NCI-H82 treated with DMSO at 0.1 percent for 48 hours (cell line): Measurements from ENCODE around the gene ALDOA.
"Not testable (repeated sequence)": the region's sequence is repeated elsewhere in the genome, so short reads cannot be mapped to it uniquely, and the experiment has no call there.

Experiments
- DNase-seq: peaks from one replicate; lab custom pipeline; 2025; ENCODE audit not compliant: unreplicated experiment; lab: John Stamatoyannopoulos, UW

ALDOA gene

DNA sequence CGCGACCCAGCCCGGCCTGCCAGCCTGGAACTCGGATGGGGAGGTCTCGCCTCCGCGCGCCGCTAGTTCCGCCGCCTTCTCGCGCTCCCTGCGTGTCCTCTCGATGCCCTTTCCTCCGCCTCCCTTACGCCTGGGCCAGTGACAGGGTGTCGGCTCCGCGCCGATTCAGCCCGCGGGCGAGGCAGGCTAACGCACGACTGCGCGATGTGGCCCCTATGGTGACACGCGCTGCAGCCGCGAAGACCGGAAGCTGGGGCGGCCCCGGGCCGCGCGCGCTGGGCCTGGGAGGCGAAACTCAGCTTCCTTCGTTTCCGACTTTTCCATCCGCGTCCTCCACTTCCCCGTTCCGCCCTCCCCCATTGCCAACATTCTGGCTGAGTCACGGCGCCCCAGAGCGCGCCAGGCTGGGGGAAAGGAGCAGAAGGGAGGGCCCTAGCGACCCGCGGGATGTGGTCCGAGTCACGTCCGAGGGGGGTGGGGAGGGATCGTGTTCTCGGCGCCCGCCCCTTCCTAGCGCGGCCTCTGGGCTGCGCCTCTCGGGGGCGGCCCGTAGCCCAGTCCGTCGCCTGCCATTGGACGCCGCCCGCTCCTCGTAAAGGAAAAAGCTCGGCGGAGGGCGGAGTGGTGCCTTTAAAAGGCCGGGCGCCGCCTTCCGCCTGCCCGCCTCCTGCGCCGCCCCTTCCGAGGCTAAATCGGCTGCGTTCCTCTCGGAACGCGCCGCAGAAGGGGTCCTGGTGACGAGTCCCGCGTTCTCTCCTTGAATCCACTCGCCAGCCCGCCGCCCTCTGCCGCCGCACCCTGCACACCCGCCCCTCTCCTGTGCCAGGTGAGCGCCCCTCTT lies at the start of gene ALDOA:
ALDOA (plus strand) TSS at position 659 of the 841 bp plus-strand sequence. CDS start 1,138 bp downstream, outside the sequence.
- peak; percentile 85 for DNase-seq

DNA sequence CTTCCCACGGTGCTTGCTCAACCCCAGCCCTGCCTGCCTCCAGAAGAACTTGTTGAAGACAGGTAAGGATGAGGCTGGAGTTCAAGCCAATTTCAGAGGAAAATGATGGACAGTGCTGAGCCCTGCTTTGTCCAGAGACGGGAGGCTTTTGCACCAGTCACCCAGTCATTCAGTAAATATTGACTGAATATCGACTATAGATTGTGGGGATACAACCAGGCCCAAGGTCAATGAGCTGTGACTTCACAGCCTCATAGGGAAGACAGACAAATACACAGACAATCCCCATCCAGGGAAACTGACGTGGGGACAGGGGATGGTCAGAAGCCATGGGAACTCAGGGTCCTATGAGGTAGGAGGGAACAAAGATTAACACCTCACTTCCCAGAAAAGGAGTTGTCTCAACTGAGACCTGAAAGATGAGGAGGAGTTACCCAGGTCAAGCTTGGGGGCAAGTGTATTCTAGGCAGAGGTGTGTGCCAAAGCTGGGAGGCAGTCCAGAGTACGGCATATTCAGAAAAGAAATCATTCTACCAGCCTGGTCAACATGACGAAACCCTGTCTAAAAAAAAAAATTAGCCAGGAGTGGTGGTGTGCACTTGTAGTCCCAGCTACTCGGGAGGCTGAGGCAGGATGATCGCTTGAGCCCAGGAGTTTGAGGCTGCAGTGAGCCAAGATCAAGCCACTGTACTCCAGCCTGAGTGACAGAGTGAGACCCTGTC lies 48.8 kb upstream of the ALDOA start:
- no peak for DNase-seq

DNA sequence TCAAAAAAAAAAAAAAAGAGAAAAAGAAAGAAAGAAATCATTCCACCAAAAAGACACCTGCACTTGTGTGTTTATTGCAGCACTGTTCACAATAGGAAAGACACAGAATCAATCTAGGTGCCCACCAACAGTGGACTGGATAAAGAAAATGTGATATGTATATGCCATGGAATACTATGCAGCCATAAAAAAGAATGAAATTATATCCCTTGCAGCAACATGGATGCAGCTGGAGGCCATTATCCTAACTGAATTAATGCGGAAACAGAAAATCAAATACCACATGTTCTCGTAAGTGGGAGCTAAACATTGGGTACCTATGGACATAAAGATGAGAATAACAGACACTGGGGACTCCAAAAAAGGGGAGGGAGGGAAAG lies 48.3 kb upstream of the ALDOA start:
- DNase-seq = no peak

DNA sequence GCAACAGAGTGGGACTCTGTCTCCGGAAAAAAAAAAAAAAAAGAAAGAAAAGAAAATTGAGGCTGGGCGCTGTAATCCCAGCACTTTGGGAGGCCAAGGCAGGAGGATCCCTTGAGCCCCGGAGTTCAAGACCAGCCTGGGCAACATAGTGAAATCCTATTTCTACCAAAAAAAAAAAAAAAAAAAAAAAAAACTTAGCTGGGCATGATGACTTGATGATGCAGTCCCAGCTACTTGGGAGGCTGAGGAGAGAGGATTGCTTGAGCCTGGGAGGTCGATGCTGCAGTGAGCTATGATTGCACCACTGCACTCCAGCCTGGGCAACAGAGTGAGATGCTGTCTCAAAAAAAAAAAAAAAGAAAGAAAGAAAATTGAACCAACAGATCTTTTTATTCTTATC lies 47.6 kb upstream of the ALDOA start:
- DNase-seq = not testable (repeated sequence)

DNA sequence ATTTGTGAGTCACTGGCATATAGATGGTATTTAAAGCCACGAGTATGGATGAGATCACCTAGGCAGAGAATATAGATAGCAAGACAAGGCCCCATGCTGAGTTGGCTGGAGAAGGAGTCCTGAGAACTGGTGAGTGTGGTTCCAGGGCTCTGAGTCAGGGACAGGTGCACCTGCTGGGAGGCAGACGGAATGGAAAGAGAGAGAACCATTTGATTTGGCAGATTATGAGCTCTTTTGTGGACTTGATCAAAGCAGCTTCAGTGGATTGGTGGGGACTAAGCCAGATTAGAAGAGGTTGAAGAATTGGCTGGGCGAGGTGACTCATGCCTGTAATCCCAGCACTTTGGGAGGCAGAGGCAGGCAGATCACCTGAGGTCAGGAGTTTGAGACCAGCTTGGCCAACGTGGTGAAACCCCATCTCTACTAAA lies 46.8 kb upstream of the ALDOA start:
- DNase-seq = peak; percentile 17

DNA sequence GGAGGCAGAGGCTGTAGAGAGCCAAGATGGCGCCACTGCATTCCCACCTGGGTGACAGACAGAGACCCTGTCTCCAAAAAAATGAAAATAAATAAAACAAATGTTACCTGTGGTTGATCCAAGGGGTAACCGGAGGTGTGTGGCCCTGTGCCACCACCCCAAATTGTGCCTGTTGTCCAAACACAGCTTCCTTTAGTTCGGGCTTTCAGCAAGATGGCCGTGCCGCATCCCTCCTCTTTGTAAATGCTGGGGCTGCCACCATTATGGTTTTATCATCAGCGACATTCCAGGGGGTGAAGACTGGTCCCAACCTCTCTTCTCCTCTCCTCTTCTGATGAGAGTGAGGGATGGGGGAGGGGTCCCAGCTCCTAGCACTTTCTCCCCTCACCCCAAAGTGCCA lies 42.7 kb upstream of the ALDOA start, which contains the start of gene C16orf92:
C16orf92 (plus strand) TSS at position 312 of the 400 bp plus-strand sequence. CDS start 143 bp downstream, outside the sequence.
- DNase-seq = no peak

DNA sequence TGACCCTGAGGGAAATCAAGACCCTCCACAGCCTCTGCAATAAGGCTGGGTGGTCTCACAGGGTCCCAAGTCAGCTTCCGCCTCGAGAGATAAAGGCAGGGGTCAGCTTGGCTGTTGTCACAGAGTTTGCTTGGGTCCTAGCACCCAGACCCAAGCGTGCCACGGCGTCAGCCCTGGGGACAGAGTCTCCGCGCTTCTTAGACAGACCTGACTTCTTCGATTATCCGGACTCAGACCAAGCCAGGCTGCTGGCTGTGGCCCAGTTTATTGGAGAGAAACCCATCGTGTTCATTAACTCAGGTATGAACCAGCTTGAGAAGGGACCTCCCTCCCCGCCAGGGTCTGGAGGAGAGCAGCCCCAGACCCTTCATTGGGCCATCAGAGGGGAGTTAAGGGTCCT lies 42.0 kb upstream of the ALDOA start:
- DNase-seq = no peak

DNA sequence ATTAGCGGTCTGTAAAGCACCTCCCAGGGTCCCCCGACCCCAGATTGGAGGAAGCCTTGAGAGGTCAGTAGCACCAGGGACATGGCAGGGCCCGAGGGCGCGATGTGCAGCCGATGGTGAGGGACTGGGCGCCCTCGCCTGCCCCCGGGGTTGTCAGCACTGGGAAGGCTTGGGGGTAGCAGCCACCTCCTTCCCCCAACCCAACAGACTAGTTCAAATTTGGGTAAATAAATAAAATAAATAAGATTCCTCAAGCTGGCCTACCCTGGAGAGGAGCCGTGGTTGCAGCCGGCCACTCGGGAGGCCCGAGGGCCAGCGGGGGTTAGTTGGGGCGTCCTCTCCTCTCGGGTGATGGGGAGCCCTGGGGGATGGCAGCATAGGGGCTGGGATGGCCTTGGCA lies 41.1 kb upstream of the ALDOA start:
- DNase-seq = no peak

DNA sequence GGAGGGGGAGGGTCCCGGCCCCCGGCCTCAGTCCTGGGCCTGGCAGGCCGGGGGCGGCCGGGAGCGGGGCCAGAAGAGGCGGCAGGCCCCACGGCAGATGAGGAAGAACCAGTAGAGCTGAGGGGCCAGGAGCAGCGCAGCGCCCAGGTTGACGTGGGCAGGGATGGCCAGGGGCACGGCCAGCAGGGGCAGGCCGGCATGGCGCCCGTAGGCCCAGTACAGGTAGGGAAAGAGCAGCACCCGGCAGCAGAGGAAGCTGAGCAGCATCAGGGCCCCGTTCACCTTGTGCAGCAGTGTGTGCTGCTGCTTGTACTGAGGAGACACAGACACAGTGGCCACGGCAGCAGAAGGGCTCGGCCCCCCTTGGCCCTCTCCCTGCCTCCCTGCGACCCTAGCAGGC lies 40.4 kb upstream of the ALDOA start:
- no peak for DNase-seq

DNA sequence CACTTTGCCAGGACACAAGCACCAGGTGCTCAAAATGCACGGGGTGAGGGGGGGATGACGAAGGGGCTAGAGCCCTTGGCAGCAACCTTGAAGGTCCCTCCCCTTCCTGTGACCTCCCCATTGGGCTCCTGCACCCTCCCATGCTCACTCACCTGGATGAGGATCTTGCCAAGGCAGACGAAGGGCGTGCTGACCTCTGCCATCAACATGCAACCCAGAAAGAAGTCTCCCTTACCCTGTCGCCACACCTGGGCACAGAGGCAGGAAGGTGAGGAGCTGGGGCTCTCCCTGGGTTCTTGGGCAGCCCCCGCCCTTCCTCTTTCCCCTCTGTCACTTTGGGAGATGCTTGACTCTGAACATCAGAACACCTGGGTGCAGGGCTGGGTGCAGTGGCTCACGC lies 40.0 kb upstream of the ALDOA start:
- no peak for DNase-seq

DNA sequence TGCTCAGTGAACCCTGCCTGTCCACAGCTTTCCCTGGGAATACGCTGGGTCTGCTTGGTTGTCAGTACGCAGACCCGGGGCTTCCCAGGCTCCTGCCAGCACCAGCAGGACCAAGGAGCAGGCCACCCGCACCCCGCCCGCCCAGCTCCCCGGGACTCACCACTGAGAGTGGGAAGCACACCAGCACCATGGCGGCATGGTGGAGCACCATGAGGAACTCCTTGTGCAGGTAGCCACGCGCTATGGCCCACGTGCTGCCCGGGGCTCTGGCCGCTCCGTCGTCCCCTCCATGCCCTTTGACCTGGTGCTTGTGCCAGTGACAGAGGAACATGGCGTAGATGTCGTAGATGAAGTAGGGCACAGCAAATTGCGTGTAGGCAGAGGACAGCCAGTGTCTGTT lies 39.1 kb upstream of the ALDOA start:
- no peak for DNase-seq

DNA sequence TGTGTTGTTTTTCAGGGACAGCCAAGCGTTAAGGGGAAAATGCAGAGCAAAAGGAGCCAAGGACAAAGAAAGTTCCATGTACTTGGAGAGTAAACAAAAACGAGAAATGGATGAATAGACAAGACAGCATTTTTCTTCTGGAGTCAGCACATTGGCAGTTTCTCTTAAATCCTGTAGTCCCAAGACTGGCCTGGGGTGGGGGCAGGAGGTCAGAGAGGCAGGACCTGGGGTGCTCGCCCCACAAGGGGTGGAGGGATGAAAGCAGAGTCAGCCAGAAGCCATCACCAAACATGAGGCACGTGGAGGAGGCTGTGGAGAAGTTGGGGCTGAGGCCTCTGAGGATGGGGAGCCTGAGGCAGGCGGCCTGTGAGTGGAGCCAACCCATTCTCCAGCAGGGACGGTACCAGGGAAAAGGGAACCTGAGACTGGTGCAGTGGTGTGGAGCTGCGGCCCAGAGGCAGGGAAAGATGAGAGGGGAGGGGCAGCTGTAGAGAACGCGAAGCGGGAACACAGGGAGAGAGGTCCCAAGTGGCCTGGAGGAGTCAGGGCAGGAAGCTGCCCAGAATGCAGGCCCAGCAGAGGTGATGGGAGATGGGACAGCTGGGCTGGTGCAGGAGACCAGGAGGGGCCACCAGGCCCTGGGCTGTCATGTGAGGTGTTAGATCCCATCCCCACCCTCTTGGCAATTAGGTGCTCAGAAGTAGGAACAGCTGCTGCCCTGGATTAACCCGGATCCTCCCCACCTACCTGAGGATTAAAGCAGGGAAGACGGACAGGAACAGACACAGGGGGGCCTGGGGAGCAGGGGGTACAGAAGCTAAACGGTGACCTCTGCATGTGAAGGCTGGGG lies 37.7 kb upstream of the ALDOA start:
- peak; percentile 98 for DNase-seq

DNA sequence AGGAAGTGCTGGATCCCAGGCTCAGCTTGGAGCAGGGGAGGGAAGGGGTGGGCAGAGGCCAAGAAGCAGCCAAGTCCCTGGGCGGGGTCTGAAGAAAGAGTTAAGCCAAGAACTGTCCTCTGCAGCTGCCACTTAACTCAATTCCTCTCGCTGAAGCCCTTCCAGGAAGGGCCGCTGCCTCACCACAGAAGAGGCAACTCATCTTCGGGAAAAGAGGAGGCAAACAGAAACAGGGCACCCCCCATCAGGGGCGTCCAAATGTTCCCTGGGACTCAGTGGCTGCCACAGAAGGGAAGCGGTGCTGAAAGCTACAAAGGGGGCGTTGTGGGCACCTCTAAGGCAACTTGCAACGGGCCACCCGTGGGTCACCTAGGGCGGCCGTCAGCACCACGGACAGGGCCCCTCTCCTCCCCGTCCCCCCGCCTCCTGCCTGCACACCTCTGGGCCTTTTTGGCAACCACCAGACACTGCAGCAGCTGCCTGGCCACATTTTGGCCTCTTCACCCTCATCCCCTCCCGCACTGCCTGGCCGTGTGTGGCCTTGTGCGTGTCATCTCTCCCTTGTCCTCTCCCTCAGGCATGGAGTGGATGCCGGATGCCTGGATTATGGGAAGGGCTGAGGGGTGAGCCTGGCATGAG lies 37.0 kb upstream of the ALDOA start:
- no peak for DNase-seq

DNA sequence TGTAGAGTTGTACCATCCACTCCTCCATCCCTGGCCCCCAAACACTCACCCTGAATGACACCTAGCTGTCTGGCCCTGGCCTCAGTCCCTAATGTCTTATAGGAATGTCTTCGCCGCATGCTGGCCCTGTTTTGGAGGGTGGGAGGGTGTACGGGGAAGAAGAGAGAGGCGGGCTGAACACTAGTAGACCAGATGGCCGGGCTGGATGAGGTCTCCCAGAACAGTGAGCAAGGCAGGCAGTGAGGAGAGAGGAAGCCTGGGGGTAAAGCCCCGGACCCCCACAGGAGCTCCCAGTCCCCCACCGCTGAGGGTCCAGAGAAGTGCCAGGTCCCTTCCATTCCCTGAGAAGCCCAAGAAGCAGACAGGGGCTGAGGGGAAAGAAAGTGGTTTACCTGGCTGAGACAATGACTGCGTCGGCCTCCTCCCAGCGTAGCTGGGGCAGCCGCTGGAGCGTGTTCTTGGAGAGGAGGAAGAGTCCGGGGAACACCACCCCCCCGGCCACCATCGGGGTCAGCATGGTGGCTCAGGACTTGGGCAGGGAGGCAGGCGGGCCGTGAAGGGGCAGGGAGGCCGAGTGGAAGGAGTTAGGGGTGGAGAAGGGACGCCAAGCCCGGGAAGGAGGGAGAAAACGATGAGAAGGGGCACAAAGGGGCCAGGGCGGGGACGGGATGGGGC lies 35.4 kb upstream of the ALDOA start:
- DNase-seq = peak; percentile 34

DNA sequence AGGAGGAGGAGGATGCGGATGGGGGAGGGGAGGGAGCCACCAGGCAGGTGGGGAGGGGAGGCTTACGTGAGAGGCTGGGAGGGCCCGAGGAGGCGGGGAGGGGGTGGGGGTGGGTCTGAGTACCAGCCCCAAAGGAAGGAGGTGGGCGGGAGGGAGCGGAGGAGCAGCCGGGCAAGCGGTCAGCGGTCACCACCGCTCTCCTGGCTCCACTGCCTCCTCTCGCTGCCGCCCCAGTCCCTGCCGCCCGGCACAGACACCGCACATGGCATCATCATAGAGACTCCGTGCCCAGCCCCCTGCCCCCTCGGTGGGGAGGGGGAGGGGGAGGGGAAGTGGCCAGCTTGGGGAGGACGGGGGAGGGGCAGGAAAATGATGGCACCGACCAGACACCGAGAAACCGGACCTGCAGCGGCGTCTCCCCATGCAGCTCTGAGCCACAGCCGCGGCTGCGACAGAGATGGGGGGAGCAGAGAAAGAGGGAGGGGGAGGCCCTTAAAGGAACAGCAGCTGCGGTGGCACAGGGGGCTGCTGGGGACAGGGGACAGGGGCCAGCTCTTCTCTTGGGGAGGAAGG lies 34.6 kb upstream of the ALDOA start, which contains the start of gene TLCD3B:
TLCD3B (minus strand) TSS at position 431 of the 573 bp plus-strand sequence. CDS start 744 bp downstream, outside the sequence.
- peak; percentile 18 for DNase-seq

DNA sequence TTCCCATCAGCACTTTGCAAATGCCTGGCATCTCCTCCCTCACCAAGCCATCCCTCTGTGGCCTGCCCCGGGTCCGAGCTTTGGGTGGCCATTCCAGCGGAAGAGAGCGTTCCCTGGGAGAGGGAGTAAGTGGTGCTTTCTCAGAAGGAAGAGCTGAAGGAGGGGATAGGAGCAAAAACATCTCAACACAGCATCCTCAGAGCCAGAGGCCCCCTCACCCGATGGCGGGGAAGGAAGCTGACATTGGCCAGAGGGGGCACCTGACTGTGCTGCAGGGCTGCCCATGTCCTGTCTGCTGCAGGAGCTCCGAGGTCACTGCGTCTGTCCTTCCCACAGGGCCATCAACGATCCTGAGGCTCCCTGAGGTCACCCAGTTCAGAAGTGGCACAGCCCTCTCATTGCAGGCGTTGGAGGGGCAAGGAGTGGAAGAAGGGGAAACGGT lies 34.1 kb upstream of the ALDOA start:
- DNase-seq = no peak

DNA sequence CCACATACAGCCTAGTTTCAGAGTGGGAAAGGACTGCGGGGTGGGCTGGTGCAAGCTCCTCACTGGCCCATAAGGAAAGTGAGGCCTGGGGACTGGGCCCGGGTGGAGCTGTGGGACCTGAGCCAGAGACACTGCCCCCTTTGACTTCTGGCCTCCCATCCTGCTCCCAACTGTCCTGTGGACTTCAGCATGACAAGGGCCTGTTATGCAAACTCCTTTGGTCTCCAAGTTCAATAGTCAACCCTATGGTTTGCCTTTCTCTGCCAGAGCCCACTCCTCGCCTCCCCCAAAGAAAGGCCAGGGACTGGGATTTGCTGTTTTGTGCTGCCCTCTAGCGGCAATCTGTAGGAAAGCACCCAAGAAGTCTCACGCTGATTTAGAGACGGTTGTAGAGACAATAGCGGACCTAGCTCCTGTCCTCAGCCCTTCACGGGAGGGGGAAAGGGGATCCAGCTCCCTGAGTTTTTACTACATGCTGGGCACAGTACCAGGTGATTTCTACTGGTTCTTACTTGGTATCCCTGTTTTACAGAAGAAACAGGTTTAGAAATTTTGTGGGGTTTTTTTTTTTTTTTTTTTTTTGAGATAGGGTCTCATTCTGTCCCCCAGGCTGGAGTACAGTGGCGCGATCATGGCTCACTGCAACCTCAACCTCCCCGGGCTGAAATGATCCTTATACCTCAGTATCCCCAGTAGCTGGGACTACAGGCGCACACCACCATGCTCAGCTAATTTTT lies 33.3 kb upstream of the ALDOA start:
- DNase-seq = peak; percentile 82

DNA sequence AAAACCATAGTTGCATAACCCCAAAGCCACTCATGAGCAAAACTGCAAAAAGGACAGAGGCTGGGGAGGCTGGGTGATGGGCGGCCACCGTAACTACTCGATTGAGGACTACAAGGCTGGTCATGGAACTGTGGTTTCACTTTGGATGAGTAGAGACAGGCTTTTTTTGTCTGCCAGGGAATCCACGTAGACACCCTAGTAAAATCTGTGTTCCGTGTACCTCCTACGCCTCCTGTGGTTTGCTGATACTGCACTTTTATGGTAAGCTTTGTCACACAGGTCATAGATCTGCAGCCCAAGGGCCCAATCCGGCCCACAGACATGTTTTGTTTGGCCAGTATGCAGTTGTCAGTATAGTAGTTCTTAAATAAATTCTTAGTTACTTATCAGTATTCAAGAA lies 32.3 kb upstream of the ALDOA start:
- DNase-seq = no peak

DNA sequence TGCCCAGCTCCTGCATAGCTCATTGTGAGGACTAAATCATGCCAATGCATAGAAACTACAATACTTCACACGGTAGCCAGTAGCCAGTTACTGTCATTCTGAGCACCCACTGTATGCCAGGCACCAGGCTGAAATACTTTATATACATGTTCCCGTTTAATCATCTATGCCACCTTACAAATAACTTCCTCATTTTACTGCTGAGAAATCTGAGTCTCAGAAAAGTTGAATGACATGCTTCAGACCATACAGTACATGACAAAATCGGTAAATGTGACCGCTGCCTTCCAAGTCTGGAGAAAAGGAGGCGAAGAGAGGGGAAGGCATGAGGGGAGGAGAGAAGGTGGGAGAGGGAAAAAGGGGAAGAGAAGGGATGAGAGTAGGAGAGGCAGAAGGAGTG lies 25.3 kb upstream of the ALDOA start:
- no peak for DNase-seq
